GM12892 (cell line): ENCODE measurements around the gene HNMT.

ENCODE experiments used
- POLR2A ChIP-seq: IDR thresholded peaks from 2 replicates; pipeline ENCODE4 v1.6.1; 2011; ENCODE audit warnings: low read depth, low read length, control low read depth
- POLR2AphosphoS5 ChIP-seq: IDR thresholded peaks from 2 replicates; pipeline ENCODE4 v1.6.1; 2011; ENCODE audit warnings: low read depth, low read length, control low read depth
- TAF1 ChIP-seq: IDR thresholded peaks from 2 replicates; pipeline ENCODE4 v1.6.1; 2011; ENCODE audit warnings: low read depth, mild to moderate bottlenecking, control low read depth, low read length, borderline replicate concordance

DNA sequence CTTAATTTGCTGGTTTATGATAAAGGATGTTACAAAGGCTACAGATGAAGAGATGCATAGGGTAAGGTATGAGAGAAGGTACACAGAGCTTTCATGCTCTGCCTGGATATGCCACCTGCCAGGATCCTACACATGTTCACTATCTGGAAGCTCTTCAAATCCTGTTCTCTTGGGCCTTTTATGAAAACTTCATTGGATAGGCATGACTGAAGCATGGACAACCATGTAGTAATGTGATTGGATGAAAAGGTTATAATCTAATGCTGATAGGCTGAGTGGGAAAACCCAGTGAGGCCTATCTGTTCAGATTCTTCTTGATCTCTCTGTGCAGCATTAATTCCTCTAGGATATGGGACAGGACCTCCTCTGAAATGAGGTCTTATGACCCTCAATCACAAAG lies 26.8 kb downstream of the HNMT start:
- TF ChIP-seq TAF1 (no peak), POLR2A (no peak), POLR2AphosphoS5 (no peak)
